ENCODE measurements around the gene MEG3. TPM values are rescaled to one million over a fixed set of nuclear protein-coding genes. Genes with fewer than 3 reads are reported as not detected.

Gene MEG3
- total and polyA plus RNA-seq, 2 of the 4 experiments (the other 2 are of a cell fraction) = 31.5 to 556 TPM

DNA sequence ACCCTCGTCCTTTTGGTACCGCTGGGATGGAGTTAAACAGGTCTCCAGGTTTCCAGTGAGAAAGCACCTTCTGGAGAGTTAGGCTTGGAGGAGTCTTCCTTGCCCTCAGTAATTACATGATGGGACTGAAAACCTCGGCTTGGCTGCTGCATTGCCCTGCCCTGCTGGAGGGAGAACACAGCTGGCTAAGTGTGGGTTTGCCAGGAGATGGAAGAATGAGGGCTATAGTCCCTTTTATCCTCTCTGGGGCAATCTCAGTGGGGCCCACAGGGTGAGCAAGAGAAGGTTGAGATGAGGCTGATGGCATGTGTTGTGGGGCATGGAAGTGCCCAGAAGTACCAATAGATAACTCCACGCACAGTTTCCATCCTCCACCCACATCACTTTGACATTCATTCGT is 23.2 kb upstream of the MEG3 start:
- Histone ChIP-seq H3K27ac (ENCODE audit: insufficient read depth, low read length) (no peak overlapping the region), H3K14ac (replicated peaks; ENCODE audit: low read depth, low read length) (no peak overlapping the region), H2BK15ac (ENCODE audit: low read depth, low read length) (no peak overlapping the region), H3K4ac (ENCODE audit: low read depth, low read length) (no peak overlapping the region), H4K91ac (ENCODE audit: insufficient read depth, low read depth, low read length) (no peak overlapping the region), H3K9ac (ENCODE audit: low read depth, low read length) (no peak overlapping the region), H3K9me1 (ENCODE audit: insufficient read depth, low read length) (no peaks in the 10 kb centered on the region), H3K9me3 (ENCODE audit: control insufficient read depth, insufficient read depth, low read length) (peaks cover 3% of the 10 kb centered on the region; the same call in 1 of the 2 replicates), H4K20me1 (ENCODE audit: insufficient read depth, low read length) (no peaks in the 10 kb centered on the region), H2AK5ac (ENCODE audit: low read depth, low read length) (no peak overlapping the region), H4K8ac (ENCODE audit: low read depth in 2 of 2, low read length in 2 of 2) (no peak overlapping the region), H4K5ac (ENCODE audit: low read depth, low read length) (no peak overlapping the region), H3K4me1 (ENCODE audit: control insufficient read depth, insufficient read depth, low read length) (no peaks in the 10 kb centered on the region), H3K4me2 (ENCODE audit: low read depth, low read length) (no peak overlapping the region), H3K36me3 (ENCODE audit: control insufficient read depth, insufficient read depth, low read length) (no peaks in the 10 kb centered on the region), H2AFZ (replicated peaks; ENCODE audit: low read length, poor library complexity) (no peak overlapping the region), H3K56ac (ENCODE audit: extremely low read depth, insufficient read depth, low read length) (no peak overlapping the region), H3K23ac (ENCODE audit: low read depth, low read length) (no peak overlapping the region), H2AK9ac (replicated peaks; ENCODE audit: low read depth, low read length, poor library complexity) (no peak overlapping the region), H3K18ac (ENCODE audit: low read depth, low read length) (no peak overlapping the region), H2BK120ac (ENCODE audit: low read depth, low read length) (no peak overlapping the region), H2BK20ac (ENCODE audit: low read depth, low read length) (no peak overlapping the region), H3K79me1 (ENCODE audit: low read depth in 1 of 2, low read length in 2 of 2) (no peaks in the 10 kb centered on the region), H2BK5ac (ENCODE audit: low read depth, low read length, poor library complexity, severe bottlenecking) (no peak overlapping the region), H3K27me3 (ENCODE audit: control insufficient read depth, insufficient read depth, low read length) (peaks cover 43% of the 10 kb centered on the region), H3K4me3 (ENCODE audit: insufficient read depth, low read depth, low read length) (no peak overlapping the region)
- ATAC-seq (ENCODE audit: low read depth) = no peak
- POLR2A ChIA-PET (ENCODE audit: unreplicated experiment) = no interaction called here
- WGBS, 2 experiments (ENCODE audit: extremely low coverage in 2 of 2, insufficient read length in 1 of 2) = no CpG with 5 or more reads among the region's 5 CpGs
- dilution Hi-C loops (cut with HindIII; ENCODE audit: low sequenced_read_pairs, unreplicated experiment) = no loop called here
- intact Hi-C loops (cut with micrococcal nuclease) = no loop called here
- in situ Hi-C loops (cut with MboI; ENCODE audit: low sequenced_read_pairs) = no loop called here
- CTCF ChIA-PET = no interaction called here
- BruUV-seq (replicated peaks) = no TSS peak
- no peak for TF ChIP-seq RCOR1 (IDR thresholded peaks at IDR 0.05; ENCODE audit: insufficient replicate concordance, low read length)
- no peak for TF ChIP-seq SMC3 (IDR thresholded peaks at IDR 0.05; ENCODE audit: low read depth, low read length)
- no peak for TF ChIP-seq NFE2L2 (IDR thresholded peaks at IDR 0.05; ENCODE audit: low read depth, low read length)
- DNase-seq = no peak
